Measurements from ENCODE around the gene SOCS4. TPM values are rescaled to one million over a fixed set of nuclear protein-coding genes. Genes with fewer than 3 reads are reported as not detected.
"Not testable (repeated sequence)": the region's sequence is repeated elsewhere in the genome, so short reads cannot be mapped to it uniquely, and the experiment has no call there.

The SOCS4 gene
- total RNA-seq, 1 donor from 2014 or later, result 18.6 TPM

GRCh38 chr14:55028066-55028465 lies 1.0 kb downstream of the SOCS4 start:
- Histone ChIP-seq H3K36me3 (ENCODE audit: control insufficient read depth, insufficient read depth, low read length) (no peaks in the 10 kb centered on the region), H3K27me3 (ENCODE audit: control insufficient read depth, insufficient read depth, low read length) (no peaks in the 10 kb centered on the region), H3K4me3 (ENCODE audit: low read depth, low read length) (peak overlapping the region; percentile 96)
- no peak for DNase-seq (ENCODE audit: low read depth)
- no peak for TF ChIP-seq CTCF (IDR thresholded peaks at IDR 0.05; ENCODE audit: insufficient read depth, low read length, poor library complexity, severe bottlenecking)

GRCh38 chr14:55028476-55028875 lies 1.4 kb downstream of the SOCS4 start:
- Histone ChIP-seq H3K27me3 (ENCODE audit: control insufficient read depth, insufficient read depth, low read length) (no peaks in the 10 kb centered on the region), H3K36me3 (ENCODE audit: control insufficient read depth, insufficient read depth, low read length) (no peaks in the 10 kb centered on the region), H3K4me3 (ENCODE audit: low read depth, low read length) (peak overlapping the region; percentile 96)
- no peak for TF ChIP-seq CTCF (IDR thresholded peaks at IDR 0.05; ENCODE audit: insufficient read depth, low read length, poor library complexity, severe bottlenecking)
- DNase-seq (ENCODE audit: low read depth), result no peak

GRCh38 chr14:55031190-55031589 lies 4.2 kb downstream of the SOCS4 start:
- DNase-seq (ENCODE audit: low read depth), result no peak
- TF ChIP-seq CTCF (IDR thresholded peaks at IDR 0.05; ENCODE audit: insufficient read depth, low read length, poor library complexity, severe bottlenecking), result no peak
- no peaks in the 10 kb centered on the region for H3K27me3 ChIP-seq (ENCODE audit: control insufficient read depth, insufficient read depth, low read length)
- H3K36me3 ChIP-seq (ENCODE audit: control insufficient read depth, insufficient read depth, low read length), result no peaks in the 10 kb centered on the region
- H3K4me3 ChIP-seq (ENCODE audit: low read depth, low read length), result no peak overlapping the region

GRCh38 chr14:55037995-55038394 lies 11.0 kb downstream of the SOCS4 start:
- not testable (repeated sequence) for DNase-seq (ENCODE audit: low read depth); H3K27me3 ChIP-seq (ENCODE audit: control insufficient read depth, insufficient read depth, low read length); H3K36me3 ChIP-seq (ENCODE audit: control insufficient read depth, insufficient read depth, low read length); H3K4me3 ChIP-seq (ENCODE audit: low read depth, low read length)

- no peak for TF ChIP-seq CTCF (IDR thresholded peaks at IDR 0.05; ENCODE audit: insufficient read depth, low read length, poor library complexity, severe bottlenecking)
- Histone ChIP-seq H3K36me3 (ENCODE audit: control insufficient read depth, insufficient read depth, low read length) (no peaks in the 10 kb centered on the region), H3K27me3 (ENCODE audit: control insufficient read depth, insufficient read depth, low read length) (no peaks in the 10 kb centered on the region), H3K4me3 (ENCODE audit: low read depth, low read length) (no peak overlapping the region)
- DNase-seq (ENCODE audit: low read depth), result no peak
Measured at GRCh38 chr14:55038708-55039107, 11.7 kb downstream of the SOCS4 start.

GRCh38 chr14:55043528-55043927 lies 16.5 kb downstream of the SOCS4 start:
- Histone ChIP-seq H3K27me3 (ENCODE audit: control insufficient read depth, insufficient read depth, low read length) (no peaks in the 10 kb centered on the region), H3K4me3 (ENCODE audit: low read depth, low read length) (no peak overlapping the region), H3K36me3 (ENCODE audit: control insufficient read depth, insufficient read depth, low read length) (no peaks in the 10 kb centered on the region)
- no peak for TF ChIP-seq CTCF (IDR thresholded peaks at IDR 0.05; ENCODE audit: insufficient read depth, low read length, poor library complexity, severe bottlenecking)
- DNase-seq (ENCODE audit: low read depth), result no peak
